ENCODE data around the gene CYS1.
"Not testable (repeated sequence)": the region's sequence is repeated elsewhere in the genome, so short reads cannot be mapped to it uniquely, and the experiment has no call there.

CYS1 gene

DNA sequence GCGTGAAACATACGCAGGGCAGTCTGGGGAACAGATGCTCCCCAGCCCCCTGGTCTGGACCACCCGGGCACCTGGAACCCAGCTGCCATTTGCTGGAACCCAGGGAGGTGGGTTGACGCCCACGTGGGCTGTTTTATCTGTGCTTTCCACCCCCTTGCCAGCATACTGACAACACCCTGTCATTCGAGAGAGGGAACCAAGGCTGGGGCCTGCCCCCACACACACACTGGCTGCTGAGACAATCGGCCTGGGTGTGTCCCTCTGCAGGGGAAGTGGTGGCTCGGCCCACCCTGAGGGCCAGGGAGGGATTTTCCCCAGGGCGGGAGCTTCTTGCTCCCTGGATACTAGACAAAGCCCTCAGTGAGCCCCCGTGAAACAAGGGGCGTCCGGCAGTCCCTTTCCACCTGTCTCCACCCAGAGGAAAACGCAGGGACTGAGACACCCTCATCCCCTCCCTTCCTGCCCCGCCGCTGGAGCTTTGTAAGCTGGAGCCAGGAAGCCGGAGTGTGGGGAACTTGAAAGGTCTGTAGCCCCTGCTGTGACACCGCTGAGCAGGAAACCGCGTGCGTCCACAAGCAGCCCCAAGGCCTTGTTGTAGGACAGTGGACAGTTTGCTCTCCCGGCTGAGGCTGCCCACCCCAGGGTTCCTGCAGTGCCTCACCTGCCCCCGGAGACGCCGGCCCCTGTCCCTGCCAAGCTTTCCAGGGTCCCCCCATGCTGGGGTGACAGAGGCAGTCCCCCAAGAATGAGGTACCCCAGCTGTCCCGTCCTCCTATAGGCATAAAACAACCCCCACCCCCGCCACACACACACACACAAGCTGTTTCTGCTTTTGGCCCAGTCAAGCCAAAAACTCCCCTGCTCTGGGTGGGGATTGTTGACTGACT, 51.0 kb downstream of the CYS1 start:
- FAIRE-seq: no peak

DNA sequence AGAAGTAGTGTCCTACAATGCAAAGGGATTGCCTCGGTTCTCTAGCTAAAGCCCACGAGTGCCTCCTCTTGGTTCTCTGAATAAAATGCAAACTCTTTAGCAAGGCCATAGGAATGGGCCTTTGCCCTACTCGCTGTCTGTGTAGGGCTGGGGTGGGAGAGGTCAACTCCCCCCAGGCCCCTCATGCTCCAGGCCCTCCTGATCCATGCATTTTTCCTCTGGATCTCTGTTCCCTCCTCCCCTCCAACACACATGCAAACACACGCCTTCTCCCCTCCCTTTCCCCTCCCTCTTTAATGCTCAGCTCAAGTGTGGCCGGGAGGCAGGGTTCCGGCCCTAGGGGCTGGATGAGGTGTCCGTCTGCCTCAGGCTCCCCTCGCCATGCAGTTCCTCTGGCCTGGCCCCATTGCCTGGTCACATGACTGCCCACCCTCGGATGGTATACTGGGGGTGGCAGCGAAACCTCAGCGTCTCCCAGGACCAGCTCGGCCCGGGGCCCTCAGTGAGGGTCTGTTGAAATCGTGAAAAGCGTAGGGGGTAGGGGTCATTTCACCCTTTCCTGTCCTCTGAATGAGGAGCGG, 51.7 kb downstream of the CYS1 start:
- FAIRE-seq: no peak

DNA sequence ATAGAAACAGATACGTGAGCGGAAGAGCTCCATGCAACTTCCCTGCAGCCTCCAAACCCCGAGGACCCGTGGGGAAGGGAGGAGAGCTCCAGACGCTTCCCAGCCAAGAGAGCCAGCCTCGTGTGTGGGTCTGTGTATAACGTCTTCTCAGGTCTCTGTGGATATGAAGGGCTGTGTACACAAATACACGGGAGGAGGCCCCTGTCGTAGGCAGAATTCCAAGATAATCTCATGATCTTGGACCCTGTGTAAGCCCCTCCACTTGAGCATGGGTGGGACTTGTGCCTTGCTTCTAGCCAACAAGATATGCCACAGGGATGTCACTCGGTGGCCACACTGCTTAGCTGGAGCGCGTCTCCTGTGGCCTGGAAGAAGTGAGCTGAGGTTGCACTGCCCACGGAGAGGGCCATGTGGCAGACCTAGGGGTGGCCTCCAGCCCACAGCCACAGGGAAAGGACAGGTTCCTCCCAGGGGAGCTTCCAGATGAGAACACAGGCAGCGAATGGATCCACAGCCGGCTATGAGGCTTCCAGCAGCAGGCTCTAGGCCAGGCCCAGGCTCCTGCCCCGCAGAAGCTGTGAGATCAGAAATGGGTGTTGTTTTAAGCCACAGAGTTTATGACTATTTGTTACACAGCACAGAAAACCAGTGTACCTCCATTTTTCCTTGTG, 52.4 kb downstream of the CYS1 start:
- FAIRE-seq: no peak

DNA sequence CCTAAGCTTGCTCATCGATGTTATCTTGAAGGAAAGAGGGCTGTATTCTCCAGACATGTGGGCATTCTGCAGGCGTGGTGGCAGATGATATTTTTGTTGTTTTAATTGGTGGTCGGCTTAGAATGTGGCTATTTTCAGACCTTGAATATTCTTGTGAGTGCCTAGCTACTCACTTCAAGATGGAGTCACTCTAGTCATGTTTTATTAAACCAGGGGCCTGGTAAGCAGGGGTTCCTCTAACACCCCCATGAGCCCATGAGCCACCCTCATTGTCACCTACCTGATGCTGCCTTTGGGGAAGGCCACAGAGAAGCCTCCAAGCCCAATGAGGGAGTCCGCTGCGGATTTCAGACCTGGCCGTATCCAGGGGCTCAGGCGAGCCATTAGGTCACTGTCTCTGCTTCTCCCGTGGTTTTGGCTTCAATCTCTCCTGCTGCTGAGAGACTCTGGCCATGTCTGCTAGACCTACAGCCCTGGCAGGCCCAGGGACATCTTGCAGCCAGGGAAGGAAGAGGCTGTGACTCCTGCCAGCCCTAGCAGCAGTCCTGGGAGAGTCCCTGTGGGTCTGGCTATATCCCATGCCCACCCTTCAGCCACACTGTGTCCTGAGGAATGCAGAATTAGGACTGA, 53.2 kb downstream of the CYS1 start:
- FAIRE-seq: no peak

DNA sequence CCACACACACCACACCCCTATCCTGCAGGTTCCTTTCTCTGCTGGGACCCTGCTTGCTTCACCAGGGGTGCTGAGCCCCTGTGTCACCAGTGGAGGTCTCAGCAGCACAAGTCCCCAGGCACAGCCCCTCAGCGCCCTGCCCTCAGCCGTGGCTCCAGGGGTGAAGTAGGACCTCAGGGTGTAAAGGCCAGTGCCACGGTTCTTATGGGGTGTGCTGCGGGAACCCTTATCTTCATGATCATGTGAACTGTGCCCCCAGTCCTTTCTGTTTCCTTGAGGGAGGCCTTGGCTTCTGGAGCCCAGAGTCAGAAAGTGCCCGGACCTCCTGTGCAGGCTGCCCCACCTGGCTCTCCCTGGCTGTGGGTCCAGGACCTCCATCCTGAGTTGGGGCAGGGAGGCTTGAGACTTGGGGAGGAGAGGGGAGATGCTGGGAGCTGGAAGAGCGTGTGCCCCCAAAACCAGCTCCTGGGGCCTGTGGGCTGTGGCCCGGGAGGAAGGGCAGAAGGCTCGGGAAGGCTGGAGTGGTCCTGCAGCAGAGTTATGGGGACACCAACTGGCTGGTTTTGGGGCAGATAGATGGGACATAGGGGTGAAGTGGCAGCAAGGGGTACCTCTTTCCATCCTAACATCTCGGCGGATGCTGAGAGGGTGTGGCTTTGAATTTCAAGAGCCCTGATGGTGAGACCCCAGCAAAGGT, 57.1 kb downstream of the CYS1 start:
- no peak for FAIRE-seq

DNA sequence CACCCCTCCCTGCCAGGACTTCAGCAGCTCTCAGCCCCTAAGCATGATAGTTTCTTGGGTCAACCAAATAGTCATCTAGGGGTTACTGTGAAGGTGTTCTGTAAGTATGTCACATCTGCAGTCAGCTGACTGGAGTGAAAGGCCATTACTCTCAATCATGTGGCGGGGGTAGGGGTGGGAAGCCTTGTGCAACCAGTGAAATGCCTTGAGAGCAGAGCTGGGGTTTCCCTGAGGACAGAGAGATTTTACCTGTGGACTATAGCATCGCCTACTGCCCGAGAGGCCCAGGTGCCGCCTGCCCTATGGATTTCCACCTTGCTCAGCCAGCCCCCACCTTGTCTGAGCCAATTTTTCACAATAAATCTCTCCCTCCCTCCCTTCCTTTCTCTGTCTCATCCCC, 57.8 kb downstream of the CYS1 start:
- no peak for FAIRE-seq

DNA sequence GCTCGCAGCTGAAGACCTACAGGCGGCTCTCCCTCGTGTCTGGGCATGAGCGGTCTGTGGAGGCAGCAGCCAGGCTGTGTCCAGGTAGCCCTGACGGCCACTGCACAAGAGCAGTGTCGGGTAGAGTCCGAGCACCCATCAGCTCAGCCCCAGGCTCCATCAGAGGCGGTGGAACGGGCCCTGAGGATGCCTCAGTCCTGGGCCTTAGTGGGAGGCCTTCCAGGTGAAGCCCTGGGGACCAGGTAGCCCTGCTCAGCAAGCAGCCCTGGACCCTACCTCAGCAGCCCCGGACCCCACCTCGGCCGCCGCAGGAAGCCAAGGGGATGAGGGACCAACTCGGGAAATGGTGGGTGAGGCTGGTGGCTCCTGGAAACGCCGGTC, 58.2 kb downstream of the CYS1 start:
- FAIRE-seq: no peak

- no peak for FAIRE-seq
Observed at GRCh38 chr2:10019602-10020400, 60.4 kb downstream of the CYS1 start.

- no peak for FAIRE-seq
Observed at GRCh38 chr2:10019174-10019573, 61.0 kb downstream of the CYS1 start.

DNA sequence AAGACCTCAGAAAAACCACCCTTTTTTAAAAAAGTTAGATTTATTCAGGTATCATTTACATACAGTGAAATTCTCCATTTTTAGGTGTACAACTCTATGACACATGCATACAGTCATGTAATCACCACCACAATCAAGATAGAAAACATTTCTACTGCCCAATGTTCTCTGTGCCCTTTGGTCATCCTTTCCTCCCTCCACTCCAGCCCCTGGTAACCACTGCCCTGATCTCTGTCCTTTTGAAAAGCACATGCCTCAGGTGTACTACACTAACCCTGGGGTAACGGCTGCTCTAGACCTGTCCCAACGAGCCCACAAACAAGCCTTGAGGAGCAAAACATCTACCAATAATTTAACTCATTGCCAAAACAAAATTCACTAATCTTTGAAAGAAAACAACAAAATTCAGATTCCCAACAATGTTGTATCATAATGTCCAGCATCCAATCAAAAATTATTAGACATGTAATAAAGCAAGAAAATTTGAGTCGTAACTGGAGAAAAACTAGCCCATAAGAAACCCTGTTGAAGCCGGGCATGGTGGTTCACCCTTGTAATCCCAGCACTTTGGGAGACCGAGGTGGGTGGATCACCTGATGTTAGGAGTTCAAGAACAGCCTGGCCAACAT, 62.8 kb downstream of the CYS1 start:
- FAIRE-seq: no peak

DNA sequence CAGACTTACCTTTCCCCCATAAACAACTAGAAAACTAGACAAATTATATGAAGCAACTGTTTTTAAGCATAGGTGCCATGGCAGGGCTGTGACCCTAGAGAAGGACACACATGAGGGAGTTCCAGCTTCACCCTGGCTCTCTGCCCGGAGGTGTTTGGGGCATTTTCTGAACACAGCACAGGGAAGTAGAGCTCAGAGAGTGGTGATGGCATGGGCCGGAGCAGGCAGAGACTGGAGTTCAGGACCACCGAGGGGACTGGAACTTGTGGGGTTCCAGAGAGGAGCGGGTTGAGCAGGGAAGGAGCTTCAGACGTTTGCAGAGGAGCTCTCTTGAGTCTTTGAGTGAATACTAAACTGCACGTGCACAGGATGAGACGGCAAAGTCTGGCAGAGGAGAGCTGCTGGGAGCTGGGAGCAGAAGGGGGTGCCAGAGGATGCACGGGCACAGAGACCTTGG, 63.4 kb downstream of the CYS1 start:
- FAIRE-seq: no peak

GRCh38 chr2:10016001-10016801, 64.0 kb downstream of the CYS1 start:
- no peak for FAIRE-seq

- not testable (repeated sequence) for FAIRE-seq
Observed at GRCh38 chr2:10015376-10015989, 64.7 kb downstream of the CYS1 start.

- FAIRE-seq: no peak
Observed at GRCh38 chr2:10014418-10015190, 65.6 kb downstream of the CYS1 start.

GRCh38 chr2:10013651-10014417, 66.4 kb downstream of the CYS1 start:
- FAIRE-seq: not testable (repeated sequence)

GRCh38 chr2:10012963-10013461, 67.2 kb downstream of the CYS1 start:
- no peak for FAIRE-seq

DNA sequence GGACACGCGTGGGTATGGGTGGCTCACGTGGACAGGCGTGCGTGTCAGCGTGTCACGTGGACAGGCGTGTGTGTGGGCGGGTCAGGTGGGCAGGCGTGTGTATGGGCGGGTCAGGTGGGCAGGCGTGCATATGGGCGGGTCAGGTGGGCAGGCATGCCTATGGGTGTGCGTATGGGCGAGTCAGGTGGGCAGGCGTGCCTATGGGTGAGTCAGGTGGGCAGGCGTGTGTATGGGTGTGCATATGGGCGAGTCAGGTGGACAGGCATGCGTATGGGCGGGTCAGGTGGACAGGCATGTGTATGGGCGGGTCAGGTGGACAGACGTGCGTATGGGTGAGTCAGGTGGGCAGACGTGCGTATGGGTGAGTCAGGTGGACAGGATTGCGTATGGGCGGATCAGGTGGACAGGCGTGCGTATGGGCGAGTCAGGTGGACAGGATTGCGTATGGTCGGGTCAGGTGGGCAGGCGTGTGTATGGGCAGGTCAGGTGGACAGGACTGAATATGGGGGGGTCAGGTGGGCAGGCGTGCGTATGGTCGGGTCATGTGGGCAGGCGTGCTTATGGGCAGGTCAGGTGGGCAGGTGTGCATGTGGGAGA, 67.7 kb downstream of the CYS1 start:
- FAIRE-seq: not testable (repeated sequence)
